Choroid plexus epithelial cell (primary cell): ENCODE results near the gene NHSL2.

Experiments
- DNase-seq: peaks from one replicate; pipeline ENCODE4 v3.0.0-alpha.2; 2010; ENCODE audit warnings: low read depth
- H3K4me3 ChIP-seq: 2 replicates; pipeline ENCODE4 v1.5.1; 2011; ENCODE audit warnings: low read depth, mild to moderate bottlenecking, control low read depth, low read length, moderate library complexity
- CTCF ChIP-seq: conservative IDR thresholded peaks from 2 replicates; pipeline ENCODE4 v1.5.1; 2011; ENCODE audit warnings: low read depth, mild to moderate bottlenecking, control low read depth, inconsistent platforms, low read length, moderate library complexity

Gene NHSL2

GRCh38 chrX:72001906-72002305 is 91.3 kb downstream of the NHSL2 start:
- no peak for DNase-seq
- no peak overlapping the region for H3K4me3 ChIP-seq
- TF ChIP-seq CTCF = no peak

- no peak for TF ChIP-seq CTCF
- DNase-seq = no peak
- no peak overlapping the region for H3K4me3 ChIP-seq
Measured at GRCh38 chrX:72002875-72003274, 92.2 kb downstream of the NHSL2 start.

DNA sequence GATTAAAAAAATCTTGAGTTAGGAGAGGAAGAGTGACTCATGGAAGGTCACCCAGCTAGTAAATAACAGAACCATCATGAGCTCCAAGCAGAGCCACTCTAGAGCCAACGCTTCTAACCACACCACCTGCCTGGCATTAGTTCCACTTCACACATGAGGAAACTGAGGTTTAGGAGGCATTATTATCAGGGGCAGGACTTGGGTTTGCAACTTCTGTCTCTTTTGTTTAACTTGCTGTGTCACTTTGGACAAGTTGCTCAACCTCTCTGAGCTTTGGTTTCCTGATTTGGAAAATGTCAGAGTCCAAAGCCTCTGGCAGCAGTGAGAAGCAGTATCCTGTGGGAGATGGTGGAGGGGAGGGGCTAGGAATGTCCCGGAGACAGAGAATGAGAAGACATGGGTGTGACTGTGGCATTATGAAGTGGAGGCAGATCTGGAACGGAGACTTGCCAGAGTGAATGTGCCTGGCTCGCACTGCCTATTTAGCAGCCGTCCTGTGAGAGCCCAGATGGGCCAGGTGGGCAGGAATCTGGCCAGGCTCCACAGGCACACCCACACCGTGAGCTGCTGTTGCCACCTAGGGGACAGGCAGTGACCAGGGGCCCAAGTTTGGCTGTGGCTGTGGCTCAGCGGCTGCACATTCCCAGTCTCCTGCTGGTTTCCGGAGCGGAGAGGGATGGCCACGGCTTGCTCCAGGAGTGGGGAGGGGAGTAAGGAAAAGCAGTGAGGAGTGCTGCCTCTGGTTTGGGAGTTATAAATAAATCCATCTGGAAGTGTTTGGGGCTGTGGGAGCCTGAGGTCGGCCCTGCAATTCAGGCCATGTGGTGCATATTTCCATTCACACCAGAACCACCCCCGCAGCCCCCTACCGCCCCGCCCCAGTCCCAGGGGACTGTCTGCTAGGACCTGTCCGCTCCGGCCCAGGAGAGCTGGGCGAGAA is 93.4 kb downstream of the NHSL2 start:
- peak; percentile 24 for TF ChIP-seq CTCF
- DNase-seq = peak; percentile 20
- H3K4me3 ChIP-seq = no peak overlapping the region

- TF ChIP-seq CTCF = no peak
- DNase-seq = no peak
- no peak overlapping the region for H3K4me3 ChIP-seq
Measured at GRCh38 chrX:72005046-72005445, 94.4 kb downstream of the NHSL2 start.

- no peak for TF ChIP-seq CTCF
- no peak overlapping the region for H3K4me3 ChIP-seq
- DNase-seq = no peak
Measured at GRCh38 chrX:72006461-72006860, 95.8 kb downstream of the NHSL2 start.

- DNase-seq = no peak
- TF ChIP-seq CTCF = no peak
- H3K4me3 ChIP-seq = no peak overlapping the region
Measured at GRCh38 chrX:72009731-72010130, 99.1 kb downstream of the NHSL2 start.

GRCh38 chrX:72011734-72012133 is 101.1 kb downstream of the NHSL2 start:
- no peak overlapping the region for H3K4me3 ChIP-seq
- no peak for TF ChIP-seq CTCF
- no peak for DNase-seq
